ENCODE measurements around the gene MELK. TPM values are rescaled to one million over a fixed set of nuclear protein-coding genes. Genes with fewer than 3 reads are reported as not detected.

MELK gene
- total and polyA plus RNA-seq, 7 donors: 0.15 to 0.42 (median 0.18) TPM; not detected in 2

DNA sequence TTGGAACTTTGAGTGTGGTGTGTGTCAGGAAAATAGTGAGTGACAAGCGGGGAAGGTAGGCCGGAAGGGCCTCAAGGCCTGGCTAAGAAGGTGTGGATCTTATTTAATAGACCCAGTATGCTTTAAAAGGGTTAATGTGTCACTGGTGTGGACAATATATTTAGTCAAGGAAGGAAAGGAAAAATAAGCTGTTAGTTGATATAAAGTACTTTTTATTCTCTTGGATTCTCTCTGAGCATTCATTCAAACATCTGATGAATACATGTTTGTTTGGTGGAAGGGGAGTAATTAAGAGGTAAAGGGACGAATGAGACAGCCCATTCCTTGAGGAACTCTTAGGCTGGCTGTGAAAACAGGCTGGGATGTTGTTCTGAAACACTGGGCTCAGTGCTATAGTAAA, 98.9 kb downstream of the MELK start:
- Histone ChIP-seq H3K27me3 (ENCODE audit: insufficient read depth in 3 of 3, low read length in 2 of 3) (no peaks in the 10 kb centered on the region), H3K36me3 (ENCODE audit: insufficient read depth in 1 of 2, low read depth in 1 of 2) (no peaks in the 10 kb centered on the region), H3K27ac (no peak overlapping the region), H3K4me3 (no peak overlapping the region), H3K9me3 (no peaks in the 10 kb centered on the region), H3K4me1 (no peaks in the 10 kb centered on the region)
- intact Hi-C loops (cut with DNase I): no loop called here
- ATAC-seq: no peak
- WGBS, 3 donors: 90 to 97% (median 94%) methylated on average over 3 of the region's 3 CpGs
- TF ChIP-seq, protein P1, sequence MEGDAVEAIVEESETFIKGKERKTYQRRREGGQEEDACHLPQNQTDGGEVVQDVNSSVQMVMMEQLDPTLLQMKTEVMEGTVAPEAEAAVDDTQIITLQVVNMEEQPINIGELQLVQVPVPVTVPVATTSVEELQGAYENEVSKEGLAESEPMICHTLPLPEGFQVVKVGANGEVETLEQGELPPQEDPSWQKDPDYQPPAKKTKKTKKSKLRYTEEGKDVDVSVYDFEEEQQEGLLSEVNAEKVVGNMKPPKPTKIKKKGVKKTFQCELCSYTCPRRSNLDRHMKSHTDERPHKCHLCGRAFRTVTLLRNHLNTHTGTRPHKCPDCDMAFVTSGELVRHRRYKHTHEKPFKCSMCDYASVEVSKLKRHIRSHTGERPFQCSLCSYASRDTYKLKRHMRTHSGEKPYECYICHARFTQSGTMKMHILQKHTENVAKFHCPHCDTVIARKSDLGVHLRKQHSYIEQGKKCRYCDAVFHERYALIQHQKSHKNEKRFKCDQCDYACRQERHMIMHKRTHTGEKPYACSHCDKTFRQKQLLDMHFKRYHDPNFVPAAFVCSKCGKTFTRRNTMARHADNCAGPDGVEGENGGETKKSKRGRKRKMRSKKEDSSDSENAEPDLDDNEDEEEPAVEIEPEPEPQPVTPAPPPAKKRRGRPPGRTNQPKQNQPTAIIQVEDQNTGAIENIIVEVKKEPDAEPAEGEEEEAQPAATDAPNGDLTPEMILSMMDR (IDR thresholded peaks at IDR 0.05): no peak
- DNase-seq: no peak

DNA sequence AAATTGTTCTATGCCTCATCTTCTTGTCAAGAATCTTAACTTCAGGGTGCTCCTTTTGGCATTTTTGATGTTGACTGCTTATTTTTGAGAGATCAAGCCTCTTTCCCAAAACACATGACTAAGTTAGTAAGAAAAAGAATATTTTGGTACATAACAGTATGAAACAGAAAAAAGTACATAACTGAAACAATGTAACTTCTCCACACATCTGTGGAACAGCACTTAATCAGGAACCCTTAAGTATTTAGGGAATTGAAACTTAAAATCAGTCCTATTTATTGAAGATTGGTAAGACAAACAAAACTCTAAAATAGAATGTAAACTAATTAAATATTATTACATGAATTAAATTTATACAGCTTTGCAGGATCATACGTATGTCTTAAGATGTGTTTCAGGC, 103.4 kb downstream of the MELK start:
- ATAC-seq (no peak), DNase-seq (no peak)
- H3K4me1 ChIP-seq: no peaks in the 10 kb centered on the region
- TF ChIP-seq, protein P1 (IDR thresholded peaks at IDR 0.05): no peak
- no peak overlapping the region for H3K27ac ChIP-seq
- H3K9me3 ChIP-seq: no peaks in the 10 kb centered on the region
- intact Hi-C loops (cut with DNase I): no loop called here
- H3K4me3 ChIP-seq: no peak overlapping the region
- no peaks in the 10 kb centered on the region for H3K27me3 ChIP-seq (ENCODE audit: insufficient read depth in 3 of 3, low read length in 2 of 3)
- no peaks in the 10 kb centered on the region for H3K36me3 ChIP-seq (ENCODE audit: insufficient read depth in 1 of 2, low read depth in 1 of 2)
- 94 to 100% (median 100%) methylated on average over 1 of the region's 1 CpG for WGBS, 3 donors

DNA sequence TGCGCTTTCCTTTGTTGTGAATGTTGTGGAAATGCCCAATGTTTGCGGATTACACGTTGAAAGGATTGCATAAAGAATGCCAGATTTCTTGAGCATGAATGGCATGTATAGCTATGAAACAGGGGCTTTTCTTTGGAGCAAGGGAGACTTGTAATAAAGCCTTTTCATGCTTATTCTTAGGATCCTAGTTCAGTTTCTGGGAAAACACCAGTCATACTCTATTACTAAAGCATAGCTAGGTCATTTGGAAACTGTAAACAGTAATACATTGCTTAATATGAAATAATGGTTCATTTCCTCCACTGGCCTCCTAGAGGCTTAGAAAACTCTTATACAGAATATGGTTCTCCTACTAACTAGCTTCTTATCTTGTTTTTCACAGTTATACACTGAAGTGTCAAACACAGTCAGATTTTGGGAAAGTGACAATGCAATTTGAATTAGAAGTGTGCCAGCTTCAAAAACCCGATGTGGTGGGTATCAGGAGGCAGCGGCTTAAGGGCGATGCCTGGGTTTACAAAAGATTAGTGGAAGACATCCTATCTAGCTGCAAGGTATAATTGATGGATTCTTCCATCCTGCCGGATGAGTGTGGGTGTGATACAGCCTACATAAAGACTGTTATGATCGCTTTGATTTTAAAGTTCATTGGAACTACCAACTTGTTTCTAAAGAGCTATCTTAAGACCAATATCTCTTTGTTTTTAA, 104.2 kb downstream of the MELK start:
- TF ChIP-seq, protein P1 (IDR thresholded peaks at IDR 0.05): no peak
- Histone ChIP-seq H3K4me1 (no peaks in the 10 kb centered on the region), H3K36me3 (ENCODE audit: insufficient read depth in 1 of 2, low read depth in 1 of 2) (no peaks in the 10 kb centered on the region), H3K27ac (no peak overlapping the region), H3K4me3 (no peak overlapping the region), H3K9me3 (peaks cover 1% of the 10 kb centered on the region), H3K27me3 (ENCODE audit: insufficient read depth in 3 of 3, low read length in 2 of 3) (no peaks in the 10 kb centered on the region)
- WGBS, 3 donors: 86 to 88% (median 88%) methylated on average over 8 of the region's 8 CpGs
- DNase-seq (no peak), ATAC-seq (no peak)
- intact Hi-C loops (cut with DNase I): no loop called here

DNA sequence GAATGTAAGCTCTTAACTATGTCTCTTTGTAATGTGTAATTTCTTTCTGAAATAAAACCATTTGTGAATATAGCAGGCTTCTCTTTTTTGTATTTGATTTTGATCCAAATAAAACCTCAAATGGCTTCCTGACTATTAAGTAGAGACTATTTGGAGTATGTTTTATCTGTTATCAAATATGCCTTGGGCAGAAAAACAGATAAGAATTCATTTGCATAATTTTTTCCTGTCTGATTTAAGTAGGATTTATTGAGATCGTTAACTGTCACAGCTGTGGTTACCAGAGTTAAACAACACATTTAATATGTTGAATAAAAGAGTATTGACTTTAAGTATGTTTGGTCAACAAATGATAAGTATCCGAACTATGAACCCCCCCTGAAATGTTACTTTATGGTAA, 104.9 kb downstream of the MELK start:
- TF ChIP-seq, protein P1 (IDR thresholded peaks at IDR 0.05): no peak
- 90 to 91% (median 90%) methylated on average over 2 of the region's 2 CpGs for WGBS, 3 donors
- no peaks in the 10 kb centered on the region for H3K36me3 ChIP-seq (ENCODE audit: insufficient read depth in 1 of 2, low read depth in 1 of 2)
- H3K27me3 ChIP-seq (ENCODE audit: insufficient read depth in 3 of 3, low read length in 2 of 3): no peaks in the 10 kb centered on the region
- no peak overlapping the region for H3K4me3 ChIP-seq
- DNase-seq: no peak
- intact Hi-C loops (cut with DNase I): no loop called here
- no peak for ATAC-seq
- peaks cover 8% of the 10 kb centered on the region for H3K9me3 ChIP-seq
- no peaks in the 10 kb centered on the region for H3K4me1 ChIP-seq
- H3K27ac ChIP-seq: no peak overlapping the region

DNA sequence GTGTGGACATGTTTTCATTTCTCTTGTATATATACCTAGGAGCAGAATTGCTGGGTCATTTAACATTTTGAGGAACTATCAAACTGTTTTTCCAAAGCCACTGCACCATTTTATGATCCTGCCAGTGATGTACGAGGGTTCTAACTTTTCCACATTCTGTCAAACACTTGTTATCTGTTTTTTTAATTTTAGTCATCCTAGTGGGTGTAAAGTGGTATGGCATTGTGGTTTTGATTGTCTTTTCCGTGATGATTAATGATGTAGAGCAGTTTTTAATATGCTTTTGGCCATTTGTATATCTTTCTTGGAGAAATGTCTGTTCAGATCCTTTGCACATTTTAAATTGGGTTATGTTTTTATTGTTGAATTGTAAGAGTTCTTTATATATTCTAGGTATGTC, 107.0 kb downstream of the MELK start:
- Histone ChIP-seq H3K4me3 (no peak overlapping the region), H3K27ac (no peak overlapping the region), H3K27me3 (ENCODE audit: insufficient read depth in 3 of 3, low read length in 2 of 3) (no peaks in the 10 kb centered on the region), H3K36me3 (ENCODE audit: insufficient read depth in 1 of 2, low read depth in 1 of 2) (no peaks in the 10 kb centered on the region), H3K4me1 (no peaks in the 10 kb centered on the region), H3K9me3 (peaks cover 11% of the 10 kb centered on the region)
- 79 to 87% (median 84%) methylated on average over 2 of the region's 2 CpGs for WGBS, 3 donors
- ATAC-seq: no peak
- intact Hi-C loops (cut with DNase I): no loop called here
- no peak for DNase-seq
- TF ChIP-seq, protein P1 (IDR thresholded peaks at IDR 0.05): no peak
